HepG2 (cell line): Measurements from ENCODE around the gene NRDE2. TPM values are rescaled to one million over a fixed set of nuclear protein-coding genes. Genes with fewer than 3 reads are reported as not detected.

Experiments
- CBX2 ChIP-seq, 2 experiments: fragments of 200-600 bp in 1 of 2; sonication (generic); formaldehyde crosslinking in 1 of 2; IDR thresholded peaks; 2 replicates each; pipeline versions ENCODE4 v1.7.0 to v1.8.1; 2018 to 2022; ENCODE audit warnings: low read depth in 2 of 2, low read length in 1 of 2, mild to moderate bottlenecking in 1 of 2, missing genetic modification reagents in 1 of 2
- JUN ChIP-seq: sonication (generic); formaldehyde crosslinking; IDR thresholded peaks from 2 replicates; pipeline ENCODE4 v1.4.0; 2020; ENCODE audit warnings: mild to moderate bottlenecking, missing genetic modification reagents
- KLF16 ChIP-seq, 2 experiments: sonication (generic) in 1 of 2; formaldehyde crosslinking in 1 of 2; IDR thresholded peaks; 2 replicates each; pipeline versions ENCODE4 v1.6.1 to v1.8.0; 2016 to 2023; ENCODE audit warnings: missing genetic modification reagents in 2 of 2, missing compliant biosample characterization in 1 of 2
- RARA ChIP-seq: IDR thresholded peaks from 2 replicates; pipeline ENCODE4 v1.6.1; 2016; ENCODE audit warnings: missing genetic modification reagents, missing compliant biosample characterization
- ZFY ChIP-seq: sonication (generic); formaldehyde crosslinking; IDR thresholded peaks from 2 replicates; pipeline ENCODE4 v1.4.0; 2020; ENCODE audit warnings: missing genetic modification reagents
- ZNF225 ChIP-seq: sonication (generic); formaldehyde crosslinking; IDR thresholded peaks from 2 replicates; pipeline ENCODE4 v1.4.0; 2020; ENCODE audit warnings: mild to moderate bottlenecking, missing genetic modification reagents
- ZNF264 ChIP-seq: sonication (generic); formaldehyde crosslinking; IDR thresholded peaks from 2 replicates; pipeline ENCODE4 v1.4.0; 2020; ENCODE audit warnings: missing genetic modification reagents
- ZNF3 ChIP-seq: IDR thresholded peaks from 2 replicates; pipeline ENCODE4 v1.7.0; 2017; ENCODE audit warnings: inconsistent platforms
- polyA plus RNA-seq, 8 experiments: library from polyadenylated mRNA; depleted of rRNA in 3 of 8; stranded (reverse) in 7 of 8; unstranded in 1 of 8; fragments of >200 nt; fragmentation: Illumina TruSeq in 4 of 8; extraction: Trizol in 4 of 8; gene quantifications; 2 replicates each; pipeline versions ENCODE4 v1.2.1 to v1.2.3, GENCODE V29; 2011 to 2016; ENCODE audit warnings: low read depth in 4 of 8, missing spikeins in 1 of 8, mixed read lengths in 1 of 8; ENCODE audit not compliant: insufficient read depth in 1 of 8
- total RNA-seq, 5 experiments: library from RNA; depleted of rRNA; stranded (reverse); fragments of >200 nt; fragmentation: Illumina TruSeq; extraction: Trizol; gene quantifications; 2 replicates each; pipeline ENCODE4 v1.2.3, GENCODE V29; 2016; ENCODE audit warnings: low read depth in 1 of 5
- TF ChIP-seq, protein P1 (sequence below): conservative IDR thresholded peaks from 2 replicates; pipeline ENCODE4 v1.6.1; 2018; ENCODE audit warnings: missing genetic modification reagents
- TF ChIP-seq, protein P2 (sequence below): sonication (generic); formaldehyde crosslinking; IDR thresholded peaks from 2 replicates; pipeline ENCODE4 v1.9.0; 2022; ENCODE audit warnings: low read depth, missing genetic modification reagents
- TF ChIP-seq, protein P3 (sequence below): IDR thresholded peaks from 2 replicates; pipeline ENCODE4 v1.6.1; 2018; ENCODE audit warnings: missing genetic modification reagents, mild to moderate bottlenecking, missing compliant biosample characterization
- TF ChIP-seq, protein P4 (sequence below): sonication (generic); formaldehyde crosslinking; IDR thresholded peaks from 2 replicates; pipeline ENCODE4 v1.9.0; 2022; ENCODE audit warnings: missing genetic modification reagents, mild to moderate bottlenecking, borderline replicate concordance
- TF ChIP-seq, protein P5 (sequence below): sonication (generic); formaldehyde crosslinking; conservative IDR thresholded peaks from 2 replicates; pipeline ENCODE4 v1.4.0; 2020; ENCODE audit warnings: mild to moderate bottlenecking, missing genetic modification reagents, moderate library complexity
- TF ChIP-seq, protein P6 (sequence below): sonication (generic); formaldehyde crosslinking; IDR thresholded peaks from 2 replicates; pipeline ENCODE4 v1.4.0; 2020; ENCODE audit warnings: missing genetic modification reagents, borderline replicate concordance

Gene NRDE2
- total and polyA plus RNA-seq, 2 of the 13 experiments (the other 11 are each of a cell fraction or from before 2014, with no cell fraction given): 5.6 to 12.5 TPM

DNA sequence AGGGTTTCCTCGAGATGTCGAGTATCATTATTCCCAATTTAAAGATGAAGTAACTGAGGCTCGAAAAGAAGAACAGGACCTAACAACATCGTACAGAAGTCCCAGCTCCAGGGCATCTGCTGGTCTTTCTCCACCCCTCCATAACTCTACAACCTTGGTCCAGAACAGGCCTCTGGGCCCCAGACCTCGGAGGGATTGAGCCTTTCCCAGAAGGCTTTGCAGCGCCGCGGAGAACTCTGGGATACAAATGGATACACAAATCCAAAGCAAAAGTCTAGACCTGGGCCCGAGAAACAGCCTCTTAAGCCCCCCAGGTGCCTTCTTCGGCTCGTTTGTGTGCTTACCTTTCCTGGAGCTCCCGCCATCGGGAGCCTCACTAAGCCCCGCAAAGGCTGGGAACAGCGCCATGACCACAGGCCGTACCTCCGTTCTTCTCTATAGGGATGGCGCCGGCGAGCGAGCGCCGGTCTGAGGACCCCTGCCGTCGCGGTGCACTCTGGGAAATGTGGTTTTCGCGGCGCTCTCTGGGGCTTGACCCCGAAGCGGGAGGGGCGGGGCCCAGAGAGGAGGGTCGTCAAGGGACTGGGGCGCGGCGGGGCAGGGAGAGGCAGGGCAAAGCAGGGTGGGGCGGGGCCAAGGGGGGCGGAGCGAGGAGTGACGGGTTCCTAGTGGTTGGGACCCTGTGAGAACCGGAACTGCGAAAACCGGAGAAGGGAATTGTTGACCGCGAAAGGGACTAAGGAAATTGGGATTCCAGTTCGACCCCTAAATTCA, at the start of gene NRDE2 (continued):
- TF ChIP-seq, protein P1, sequence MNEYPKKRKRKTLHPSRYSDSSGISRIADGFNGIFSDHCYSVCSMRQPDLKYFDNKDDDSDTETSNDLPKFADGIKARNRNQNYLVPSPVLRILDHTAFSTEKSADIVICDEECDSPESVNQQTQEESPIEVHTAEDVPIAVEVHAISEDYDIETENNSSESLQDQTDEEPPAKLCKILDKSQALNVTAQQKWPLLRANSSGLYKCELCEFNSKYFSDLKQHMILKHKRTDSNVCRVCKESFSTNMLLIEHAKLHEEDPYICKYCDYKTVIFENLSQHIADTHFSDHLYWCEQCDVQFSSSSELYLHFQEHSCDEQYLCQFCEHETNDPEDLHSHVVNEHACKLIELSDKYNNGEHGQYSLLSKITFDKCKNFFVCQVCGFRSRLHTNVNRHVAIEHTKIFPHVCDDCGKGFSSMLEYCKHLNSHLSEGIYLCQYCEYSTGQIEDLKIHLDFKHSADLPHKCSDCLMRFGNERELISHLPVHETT: peak; percentile 62; the same call in 1 of the 2 replicates
- TF ChIP-seq, protein P2, sequence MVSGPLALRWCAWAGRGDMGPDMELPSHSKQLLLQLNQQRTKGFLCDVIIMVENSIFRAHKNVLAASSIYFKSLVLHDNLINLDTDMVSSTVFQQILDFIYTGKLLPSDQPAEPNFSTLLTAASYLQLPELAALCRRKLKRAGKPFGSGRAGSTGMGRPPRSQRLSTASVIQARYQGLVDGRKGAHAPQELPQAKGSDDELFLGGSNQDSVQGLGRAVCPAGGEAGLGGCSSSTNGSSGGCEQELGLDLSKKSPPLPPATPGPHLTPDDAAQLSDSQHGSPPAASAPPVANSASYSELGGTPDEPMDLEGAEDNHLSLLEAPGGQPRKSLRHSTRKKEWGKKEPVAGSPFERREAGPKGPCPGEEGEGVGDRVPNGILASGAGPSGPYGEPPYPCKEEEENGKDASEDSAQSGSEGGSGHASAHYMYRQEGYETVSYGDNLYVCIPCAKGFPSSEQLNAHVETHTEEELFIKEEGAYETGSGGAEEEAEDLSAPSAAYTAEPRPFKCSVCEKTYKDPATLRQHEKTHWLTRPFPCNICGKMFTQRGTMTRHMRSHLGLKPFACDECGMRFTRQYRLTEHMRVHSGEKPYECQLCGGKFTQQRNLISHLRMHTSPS (CRISPR knock-in tag): no peak
- TF ChIP-seq JUN (CRISPR knock-in tag): 0 out of 2 replicates have a peak, but pooled peaks have one; percentile 39
- TF ChIP-seq ZNF264 (CRISPR knock-in tag): peak; percentile 65
- no peak for TF ChIP-seq ZNF3 (CRISPR knock-in tag)
- TF ChIP-seq KLF16 (CRISPR knock-in tag; IDR thresholded peaks at IDR 0.05): peak in 1 of 2 experiments; percentile 44; a peak in 1 of 4 replicates
- TF ChIP-seq, protein P3, sequence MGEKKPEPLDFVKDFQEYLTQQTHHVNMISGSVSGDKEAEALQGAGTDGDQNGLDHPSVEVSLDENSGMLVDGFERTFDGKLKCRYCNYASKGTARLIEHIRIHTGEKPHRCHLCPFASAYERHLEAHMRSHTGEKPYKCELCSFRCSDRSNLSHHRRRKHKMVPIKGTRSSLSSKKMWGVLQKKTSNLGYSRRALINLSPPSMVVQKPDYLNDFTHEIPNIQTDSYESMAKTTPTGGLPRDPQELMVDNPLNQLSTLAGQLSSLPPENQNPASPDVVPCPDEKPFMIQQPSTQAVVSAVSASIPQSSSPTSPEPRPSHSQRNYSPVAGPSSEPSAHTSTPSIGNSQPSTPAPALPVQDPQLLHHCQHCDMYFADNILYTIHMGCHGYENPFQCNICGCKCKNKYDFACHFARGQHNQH (CRISPR knock-in tag): peak; percentile 36; the same call in 1 of the 2 replicates
- TF ChIP-seq, protein P4, sequence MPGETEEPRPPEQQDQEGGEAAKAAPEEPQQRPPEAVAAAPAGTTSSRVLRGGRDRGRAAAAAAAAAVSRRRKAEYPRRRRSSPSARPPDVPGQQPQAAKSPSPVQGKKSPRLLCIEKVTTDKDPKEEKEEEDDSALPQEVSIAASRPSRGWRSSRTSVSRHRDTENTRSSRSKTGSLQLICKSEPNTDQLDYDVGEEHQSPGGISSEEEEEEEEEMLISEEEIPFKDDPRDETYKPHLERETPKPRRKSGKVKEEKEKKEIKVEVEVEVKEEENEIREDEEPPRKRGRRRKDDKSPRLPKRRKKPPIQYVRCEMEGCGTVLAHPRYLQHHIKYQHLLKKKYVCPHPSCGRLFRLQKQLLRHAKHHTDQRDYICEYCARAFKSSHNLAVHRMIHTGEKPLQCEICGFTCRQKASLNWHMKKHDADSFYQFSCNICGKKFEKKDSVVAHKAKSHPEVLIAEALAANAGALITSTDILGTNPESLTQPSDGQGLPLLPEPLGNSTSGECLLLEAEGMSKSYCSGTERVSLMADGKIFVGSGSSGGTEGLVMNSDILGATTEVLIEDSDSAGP (CRISPR knock-in tag): peak; percentile 80; the same call in 1 of the 2 replicates
- TF ChIP-seq, protein P5, sequence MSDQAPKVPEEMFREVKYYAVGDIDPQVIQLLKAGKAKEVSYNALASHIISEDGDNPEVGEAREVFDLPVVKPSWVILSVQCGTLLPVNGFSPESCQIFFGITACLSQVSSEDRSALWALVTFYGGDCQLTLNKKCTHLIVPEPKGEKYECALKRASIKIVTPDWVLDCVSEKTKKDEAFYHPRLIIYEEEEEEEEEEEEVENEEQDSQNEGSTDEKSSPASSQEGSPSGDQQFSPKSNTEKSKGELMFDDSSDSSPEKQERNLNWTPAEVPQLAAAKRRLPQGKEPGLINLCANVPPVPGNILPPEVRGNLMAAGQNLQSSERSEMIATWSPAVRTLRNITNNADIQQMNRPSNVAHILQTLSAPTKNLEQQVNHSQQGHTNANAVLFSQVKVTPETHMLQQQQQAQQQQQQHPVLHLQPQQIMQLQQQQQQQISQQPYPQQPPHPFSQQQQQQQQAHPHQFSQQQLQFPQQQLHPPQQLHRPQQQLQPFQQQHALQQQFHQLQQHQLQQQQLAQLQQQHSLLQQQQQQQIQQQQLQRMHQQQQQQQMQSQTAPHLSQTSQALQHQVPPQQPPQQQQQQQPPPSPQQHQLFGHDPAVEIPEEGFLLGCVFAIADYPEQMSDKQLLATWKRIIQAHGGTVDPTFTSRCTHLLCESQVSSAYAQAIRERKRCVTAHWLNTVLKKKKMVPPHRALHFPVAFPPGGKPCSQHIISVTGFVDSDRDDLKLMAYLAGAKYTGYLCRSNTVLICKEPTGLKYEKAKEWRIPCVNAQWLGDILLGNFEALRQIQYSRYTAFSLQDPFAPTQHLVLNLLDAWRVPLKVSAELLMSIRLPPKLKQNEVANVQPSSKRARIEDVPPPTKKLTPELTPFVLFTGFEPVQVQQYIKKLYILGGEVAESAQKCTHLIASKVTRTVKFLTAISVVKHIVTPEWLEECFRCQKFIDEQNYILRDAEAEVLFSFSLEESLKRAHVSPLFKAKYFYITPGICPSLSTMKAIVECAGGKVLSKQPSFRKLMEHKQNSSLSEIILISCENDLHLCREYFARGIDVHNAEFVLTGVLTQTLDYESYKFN (CRISPR knock-in tag): peak; percentile 49; the same call in 1 of the 2 replicates
- TF ChIP-seq RARA (CRISPR knock-in tag): peak; percentile 43
- TF ChIP-seq CBX2 (IDR thresholded peaks at IDR 0.05; ENCODE audit: low read depth, low read length): no peak
- TF ChIP-seq CBX2 (CRISPR knock-in tag; IDR thresholded peaks at IDR 0.05; ENCODE audit: low read depth): no peak
- peak; percentile 99 for TF ChIP-seq ZFY (CRISPR knock-in tag)
- TF ChIP-seq, protein P6, sequence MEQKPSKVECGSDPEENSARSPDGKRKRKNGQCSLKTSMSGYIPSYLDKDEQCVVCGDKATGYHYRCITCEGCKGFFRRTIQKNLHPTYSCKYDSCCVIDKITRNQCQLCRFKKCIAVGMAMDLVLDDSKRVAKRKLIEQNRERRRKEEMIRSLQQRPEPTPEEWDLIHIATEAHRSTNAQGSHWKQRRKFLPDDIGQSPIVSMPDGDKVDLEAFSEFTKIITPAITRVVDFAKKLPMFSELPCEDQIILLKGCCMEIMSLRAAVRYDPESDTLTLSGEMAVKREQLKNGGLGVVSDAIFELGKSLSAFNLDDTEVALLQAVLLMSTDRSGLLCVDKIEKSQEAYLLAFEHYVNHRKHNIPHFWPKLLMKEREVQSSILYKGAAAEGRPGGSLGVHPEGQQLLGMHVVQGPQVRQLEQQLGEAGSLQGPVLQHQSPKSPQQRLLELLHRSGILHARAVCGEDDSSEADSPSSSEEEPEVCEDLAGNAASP (CRISPR knock-in tag): peak; percentile 19; the same call in 1 of the 2 replicates
- no peak for TF ChIP-seq ZNF225 (CRISPR knock-in tag)
